T47D (cell line): ENCODE measurements around the gene IKZF1.

ENCODE experiments used
- DNase-seq, 2 experiments: peaks; one replicate each; pipeline versions ENCODE4 v3.0.0 to v3.0.0-alpha.2; 2011 to 2012; ENCODE audit warnings: low read depth in 1 of 2, low spot score in 1 of 2
- JUND ChIP-seq: IDR thresholded peaks from 2 replicates; pipeline ENCODE4 v1.6.1; 2012; ENCODE audit warnings: low read depth
- in situ Hi-C: cut with HindIII; loops from 2 replicates; pipeline ENCODE4 v1.10.0; 2016; ENCODE audit warnings: low sequenced_read_pairs, low pct_unique_long_range_greater_than_20kb

Gene IKZF1

GRCh38 chr7:50304129-50304910, at the start of gene IKZF1:
IKZF1 (plus strand) TSS chr7:50304716; CDS start chr7:50319062, 14,346 bp downstream.
- in situ Hi-C loops: no loop called here
- no peak for TF ChIP-seq JUND
- DNase-seq: no peak

GRCh38 chr7:50261593-50261992, 42.9 kb upstream of the IKZF1 start:
- no peak for TF ChIP-seq JUND
- no peak for DNase-seq
- in situ Hi-C loops: no loop called here

- in situ Hi-C loops: no loop called here
- no peak for DNase-seq
- no peak for TF ChIP-seq JUND
Observed at GRCh38 chr7:50262446-50262845, 42.1 kb upstream of the IKZF1 start.

GRCh38 chr7:50262916-50263690, 41.4 kb upstream of the IKZF1 start:
- in situ Hi-C loops: no loop called here
- no peak for TF ChIP-seq JUND
- DNase-seq: no peak

GRCh38 chr7:50264908-50265307, 39.6 kb upstream of the IKZF1 start:
- no peak for TF ChIP-seq JUND
- in situ Hi-C loops: no loop called here
- DNase-seq: no peak

- no peak for TF ChIP-seq JUND
- no peak for DNase-seq
- in situ Hi-C loops: no loop called here
Observed at GRCh38 chr7:50265968-50266634, 38.4 kb upstream of the IKZF1 start.

GRCh38 chr7:50266635-50267386, 37.7 kb upstream of the IKZF1 start:
- in situ Hi-C loops: no loop called here
- no peak for TF ChIP-seq JUND
- DNase-seq: no peak

GRCh38 chr7:50267525-50268041, 36.9 kb upstream of the IKZF1 start:
- no peak for DNase-seq
- TF ChIP-seq JUND: no peak
- in situ Hi-C loops: no loop called here

GRCh38 chr7:50268223-50268622, 36.3 kb upstream of the IKZF1 start:
- in situ Hi-C loops: no loop called here
- no peak for DNase-seq
- TF ChIP-seq JUND: no peak

- DNase-seq: no peak
- in situ Hi-C loops: no loop called here
- TF ChIP-seq JUND: no peak
Observed at GRCh38 chr7:50268990-50269389, 35.5 kb upstream of the IKZF1 start.

GRCh38 chr7:50270531-50271018, 33.9 kb upstream of the IKZF1 start:
- TF ChIP-seq JUND: no peak
- no peak for DNase-seq
- in situ Hi-C loops: no loop called here

- no peak for TF ChIP-seq JUND
- in situ Hi-C loops: no loop called here
Observed at GRCh38 chr7:50272808-50273207, 31.7 kb upstream of the IKZF1 start.

More at GRCh38 chr7:50272808-50273207, 31.7 kb upstream of the IKZF1 start:
- DNase-seq: no peak
